DND-41 (cell line): Measurements from ENCODE around the gene CHI3L2.

Experiments
- ATAC-seq: fragments of 200-7000 bp; cut with Tn5 transposase; 3 replicates; pipeline ENCODE4 v1.9.1; 2021; ENCODE audit warnings: low read depth; ENCODE audit not compliant: insufficient read depth
- DNase-seq: peaks from one replicate; pipeline ENCODE4 v3.0.0-alpha.2; 2020
- H2AFZ ChIP-seq: 2 replicates; pipeline ENCODE4 v1.6.0; 2012; ENCODE audit warnings: low read depth, low read length
- H3K27ac ChIP-seq: 2 replicates; pipeline ENCODE4 v1.5.1; 2012; ENCODE audit warnings: low read length, inconsistent platforms
- H3K27me3 ChIP-seq: fragments of 200-600 bp; sonication (generic); 2 replicates; pipeline ENCODE4 v1.6.0; 2012; ENCODE audit warnings: low read length, mild to moderate bottlenecking, inconsistent platforms; ENCODE audit not compliant: insufficient read depth, poor library complexity
- H3K36me3 ChIP-seq: 2 replicates; pipeline ENCODE4 v1.5.1; 2012; ENCODE audit warnings: low read length, inconsistent platforms; ENCODE audit not compliant: insufficient read depth
- H3K4me1 ChIP-seq: 2 replicates; pipeline ENCODE4 v1.5.1; 2012; ENCODE audit warnings: mild to moderate bottlenecking, low read length; ENCODE audit not compliant: insufficient read depth
- H3K4me2 ChIP-seq: 2 replicates; pipeline ENCODE4 v1.6.0; 2012; ENCODE audit warnings: mild to moderate bottlenecking, moderate library complexity, low read length, inconsistent platforms; ENCODE audit not compliant: insufficient read depth
- H3K4me3 ChIP-seq, 2 experiments: fragments of 200-600 bp in 1 of 2; shearing (Covaris generic) in 1 of 2; 2 replicates each; pipeline ENCODE4 v1.5.1; 2012 to 2016; ENCODE audit warnings: inconsistent platforms in 2 of 2, low read length in 2 of 2, mild to moderate bottlenecking in 2 of 2, low read depth in 1 of 2, moderate library complexity in 1 of 2
- H3K79me2 ChIP-seq: 2 replicates; pipeline ENCODE4 v1.6.0; 2012; ENCODE audit warnings: low read length, inconsistent platforms; ENCODE audit not compliant: insufficient read depth
- H3K9ac ChIP-seq: 2 replicates; pipeline ENCODE4 v1.6.0; 2012; ENCODE audit warnings: low read depth, mild to moderate bottlenecking, inconsistent platforms, low read length, moderate library complexity
- H3K9me3 ChIP-seq: 2 replicates; pipeline ENCODE4 v1.5.1; 2012; ENCODE audit warnings: low read length, moderate library complexity, mild to moderate bottlenecking, inconsistent platforms; ENCODE audit not compliant: insufficient read depth, severe bottlenecking
- H4K20me1 ChIP-seq: 2 replicates; pipeline ENCODE4 v1.6.0; 2012; ENCODE audit warnings: low read length; ENCODE audit not compliant: insufficient read depth
- CTCF ChIP-seq: IDR thresholded peaks from 2 replicates; pipeline ENCODE4 v1.5.1; 2012; ENCODE audit warnings: borderline replicate concordance, low read length, moderate library complexity, mild to moderate bottlenecking; ENCODE audit not compliant: poor library complexity, severe bottlenecking; ENCODE audit errors: extremely low read depth
- EZH2 ChIP-seq: IDR thresholded peaks from 3 replicates; pipeline ENCODE4 v1.6.1; 2012; ENCODE audit warnings: borderline replicate concordance, low read depth, mild to moderate bottlenecking, moderate library complexity, low read length, inconsistent platforms; ENCODE audit not compliant: severe bottlenecking

CHI3L2 gene

GRCh38 chr1:111208921-111209320 is 18.6 kb upstream of the CHI3L2 start:
- ATAC-seq (no peak), DNase-seq (no peak)
- no peaks in the 10 kb centered on the region for H3K36me3 ChIP-seq
- no peak overlapping the region for H2AFZ ChIP-seq
- peak overlapping the region; percentile 49 for H3K27ac ChIP-seq
- H3K27me3 ChIP-seq = no peaks in the 10 kb centered on the region
- no peaks in the 10 kb centered on the region; the same call in 1 of the 2 replicates for H3K79me2 ChIP-seq
- H3K4me1 ChIP-seq = peaks cover 92% of the 10 kb centered on the region
- H4K20me1 ChIP-seq = no peaks in the 10 kb centered on the region
- H3K4me3 ChIP-seq = no peak overlapping the region
- TF ChIP-seq EZH2 (no peak), CTCF (no peak)
- H3K9me3 ChIP-seq = no peaks in the 10 kb centered on the region
- H3K9ac ChIP-seq = no peak overlapping the region
- H3K4me2 ChIP-seq = no peak overlapping the region

- Histone ChIP-seq H4K20me1 (no peaks in the 10 kb centered on the region), H3K79me2 (no peaks in the 10 kb centered on the region; the same call in 1 of the 2 replicates), H3K9ac (no peak overlapping the region), H3K4me3 (no peak overlapping the region), H3K9me3 (no peaks in the 10 kb centered on the region), H3K27ac (peak overlapping the region; percentile 49), H3K4me1 (peaks cover 92% of the 10 kb centered on the region), H3K4me2 (no peak overlapping the region), H3K27me3 (no peaks in the 10 kb centered on the region), H2AFZ (no peak overlapping the region), H3K36me3 (no peaks in the 10 kb centered on the region)
- DNase-seq = no peak
- TF ChIP-seq CTCF = no peak
- TF ChIP-seq EZH2 = no peak
- ATAC-seq = no peak
These were observed 17.9 kb upstream of the CHI3L2 start for GRCh38 chr1:111209622-111210021.

GRCh38 chr1:111211921-111212320 is 15.6 kb upstream of the CHI3L2 start:
- H3K36me3 ChIP-seq = no peaks in the 10 kb centered on the region
- H2AFZ ChIP-seq = no peak overlapping the region
- TF ChIP-seq CTCF (no peak), EZH2 (no peak)
- H3K4me2 ChIP-seq = no peak overlapping the region
- H3K27ac ChIP-seq = peak overlapping the region; percentile 95
- ATAC-seq (no peak), DNase-seq (peak; percentile 3)
- H3K79me2 ChIP-seq = no peaks in the 10 kb centered on the region
- no peaks in the 10 kb centered on the region for H4K20me1 ChIP-seq
- peak overlapping the region; percentile 59; the same call in 1 of the 2 replicates for H3K9ac ChIP-seq
- no peaks in the 10 kb centered on the region for H3K9me3 ChIP-seq
- no peak overlapping the region for H3K4me3 ChIP-seq
- H3K27me3 ChIP-seq = no peaks in the 10 kb centered on the region
- H3K4me1 ChIP-seq = peaks cover 94% of the 10 kb centered on the region
